GM19240 (cell line): Measurements from ENCODE around the gene TNFRSF8.

Source experiments
- DNase-seq: peaks from one replicate; pipeline ENCODE4 v3.0.0; 2011; ENCODE audit warnings: low spot score; ENCODE audit not compliant: insufficient read length

The TNFRSF8 gene

GRCh38 chr1:12140515-12141162, 77.5 kb downstream of the TNFRSF8 start:
- no peak for DNase-seq

GRCh38 chr1:12141163-12141850, 78.2 kb downstream of the TNFRSF8 start:
- no peak for DNase-seq

GRCh38 chr1:12142141-12142823, 79.2 kb downstream of the TNFRSF8 start:
- no peak for DNase-seq

- DNase-seq: no peak
Observed at GRCh38 chr1:12142891-12143630, 80.0 kb downstream of the TNFRSF8 start.

- DNase-seq: no peak
Observed at GRCh38 chr1:12143631-12144155, 80.6 kb downstream of the TNFRSF8 start.

GRCh38 chr1:12144236-12144635, 81.1 kb downstream of the TNFRSF8 start:
- DNase-seq: no peak

GRCh38 chr1:12144969-12145368, 81.9 kb downstream of the TNFRSF8 start:
- DNase-seq: no peak

GRCh38 chr1:12145616-12146342, 82.7 kb downstream of the TNFRSF8 start:
- DNase-seq: no peak

GRCh38 chr1:12146343-12147112, 83.4 kb downstream of the TNFRSF8 start:
- DNase-seq: no peak

GRCh38 chr1:12147201-12147701, 84.1 kb downstream of the TNFRSF8 start:
- no peak for DNase-seq

- no peak for DNase-seq
Observed at GRCh38 chr1:12148160-12148957, 85.3 kb downstream of the TNFRSF8 start.

- no peak for DNase-seq
Observed at GRCh38 chr1:12148958-12149790, 86.1 kb downstream of the TNFRSF8 start.

GRCh38 chr1:12149791-12150175, 86.7 kb downstream of the TNFRSF8 start:
- DNase-seq: no peak

- no peak for DNase-seq
Observed at GRCh38 chr1:12150456-12151200, 87.5 kb downstream of the TNFRSF8 start.

GRCh38 chr1:12151465-12151864, 88.4 kb downstream of the TNFRSF8 start:
- no peak for DNase-seq

- DNase-seq: peak; percentile 64
Observed at GRCh38 chr1:12152113-12152891, 89.2 kb downstream of the TNFRSF8 start.
